Esophagus squamous epithelium (tissue), 4 donors: ENCODE data around the gene DLX3.

ENCODE experiments used
- POLR2A ChIP-seq, 4 donors: fragments of 450-650 bp; IDR thresholded peaks; one replicate each; pipeline ENCODE4 v1.6.1; 2017; ENCODE audit warnings: antibody characterized with exemption in 4 of 4, mild to moderate bottlenecking in 4 of 4, moderate library complexity in 3 of 4
- TF ChIP-seq, protein P1 (sequence below), 6 experiments: fragments of 450-650 bp in 4 of 6; fragments of 200-600 bp in 2 of 6; sonication (generic) in 2 of 6; IDR thresholded peaks; one replicate each; pipeline ENCODE4 v1.5.1; 2016 to 2019; ENCODE audit warnings: antibody characterized with exemption in 6 of 6, mild to moderate bottlenecking in 4 of 6, moderate library complexity in 4 of 6

DNA sequence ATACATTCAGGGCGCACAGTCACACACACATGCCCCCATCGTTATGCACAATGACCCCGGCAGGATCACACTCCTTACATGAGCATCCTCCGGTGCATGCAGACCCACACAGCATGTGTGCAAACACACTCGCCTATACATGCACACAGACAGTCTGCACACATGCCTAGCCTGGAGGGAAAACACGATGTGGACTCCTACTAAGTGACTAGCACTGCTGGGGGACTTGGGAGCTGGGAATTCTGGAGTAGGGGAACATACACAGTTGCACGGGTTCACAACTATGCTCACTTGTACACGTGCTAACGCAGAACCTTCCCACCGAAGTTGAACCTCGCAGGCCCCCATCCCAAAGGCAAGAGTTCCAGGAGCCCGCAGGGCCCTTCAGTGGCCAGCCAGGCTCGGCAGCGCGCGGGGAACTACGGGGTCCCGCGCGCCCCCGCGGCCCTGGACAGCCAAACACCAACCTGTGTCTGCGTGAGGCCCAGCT is 2.0 kb downstream of the DLX3 start:
- TF ChIP-seq, protein P1, sequence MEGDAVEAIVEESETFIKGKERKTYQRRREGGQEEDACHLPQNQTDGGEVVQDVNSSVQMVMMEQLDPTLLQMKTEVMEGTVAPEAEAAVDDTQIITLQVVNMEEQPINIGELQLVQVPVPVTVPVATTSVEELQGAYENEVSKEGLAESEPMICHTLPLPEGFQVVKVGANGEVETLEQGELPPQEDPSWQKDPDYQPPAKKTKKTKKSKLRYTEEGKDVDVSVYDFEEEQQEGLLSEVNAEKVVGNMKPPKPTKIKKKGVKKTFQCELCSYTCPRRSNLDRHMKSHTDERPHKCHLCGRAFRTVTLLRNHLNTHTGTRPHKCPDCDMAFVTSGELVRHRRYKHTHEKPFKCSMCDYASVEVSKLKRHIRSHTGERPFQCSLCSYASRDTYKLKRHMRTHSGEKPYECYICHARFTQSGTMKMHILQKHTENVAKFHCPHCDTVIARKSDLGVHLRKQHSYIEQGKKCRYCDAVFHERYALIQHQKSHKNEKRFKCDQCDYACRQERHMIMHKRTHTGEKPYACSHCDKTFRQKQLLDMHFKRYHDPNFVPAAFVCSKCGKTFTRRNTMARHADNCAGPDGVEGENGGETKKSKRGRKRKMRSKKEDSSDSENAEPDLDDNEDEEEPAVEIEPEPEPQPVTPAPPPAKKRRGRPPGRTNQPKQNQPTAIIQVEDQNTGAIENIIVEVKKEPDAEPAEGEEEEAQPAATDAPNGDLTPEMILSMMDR (IDR thresholded peaks at IDR 0.05): no peak
- TF ChIP-seq POLR2A (IDR thresholded peaks at IDR 0.05): no peak
